Islet precursor cell (in vitro differentiated cells): ENCODE results near the gene LPCAT1.
A peak's percentile ranks its signal among the peaks of the same experiment; 100 is the strongest.

Experiments used
- DNase-seq: peaks from one replicate; pipeline ENCODE4 v3.0.0-alpha.2; 2018

Gene LPCAT1

DNA sequence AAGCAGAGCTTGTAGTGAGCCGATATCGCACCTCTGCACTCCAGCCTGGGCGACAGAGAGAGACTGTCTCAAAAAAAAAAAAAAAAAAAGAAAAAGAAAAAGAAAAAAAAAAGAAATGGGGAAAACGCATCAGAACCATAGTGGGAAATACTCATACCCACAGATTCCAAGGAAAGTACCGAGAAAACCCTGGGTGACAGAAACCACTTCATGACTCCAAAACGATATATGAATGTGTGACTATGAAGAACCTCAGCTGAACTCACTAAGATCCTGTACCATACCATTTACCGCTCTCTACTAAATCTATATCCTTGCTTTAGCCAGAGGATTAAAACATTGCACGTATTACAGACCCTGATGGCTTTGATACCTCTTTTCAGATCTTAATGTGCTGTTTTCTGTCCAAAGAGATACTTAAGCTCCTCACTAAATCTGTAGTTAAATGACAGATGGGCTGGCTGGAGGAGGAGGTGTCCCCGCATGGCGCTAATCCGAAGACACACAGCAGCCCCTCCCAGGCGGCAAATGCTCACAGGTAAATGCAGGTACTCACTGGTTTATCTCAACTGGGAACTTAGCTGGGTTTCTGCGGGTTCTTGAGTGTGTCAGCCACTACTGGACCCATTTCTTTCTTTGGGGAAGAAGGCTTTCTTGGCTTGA, 2.8 kb downstream of the LPCAT1 start:
- DNase-seq: peak; percentile 36

GRCh38 chr5:1519631-1520210, 4.0 kb downstream of the LPCAT1 start:
- peak; percentile 40 for DNase-seq

DNA sequence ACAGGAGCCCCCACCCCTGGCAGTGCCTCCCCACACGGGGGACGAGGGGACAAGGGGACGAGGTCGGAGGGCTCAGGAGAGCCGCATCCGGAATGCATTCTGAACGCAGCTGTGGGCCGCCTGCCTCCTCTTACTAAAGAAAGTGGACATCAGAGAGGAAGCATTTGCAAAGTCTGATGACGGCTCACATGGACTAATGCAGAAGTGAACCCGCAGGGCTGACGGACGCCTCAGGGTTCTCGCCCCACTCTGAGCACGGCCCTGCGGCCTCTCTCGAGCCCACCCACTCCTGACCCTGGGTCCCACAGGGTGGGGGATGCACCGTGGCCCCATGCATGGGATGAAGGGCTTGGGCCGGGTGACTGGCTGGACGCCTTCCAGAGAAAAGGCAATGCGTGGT, 5.9 kb downstream of the LPCAT1 start:
- peak; percentile 45 for DNase-seq

DNA sequence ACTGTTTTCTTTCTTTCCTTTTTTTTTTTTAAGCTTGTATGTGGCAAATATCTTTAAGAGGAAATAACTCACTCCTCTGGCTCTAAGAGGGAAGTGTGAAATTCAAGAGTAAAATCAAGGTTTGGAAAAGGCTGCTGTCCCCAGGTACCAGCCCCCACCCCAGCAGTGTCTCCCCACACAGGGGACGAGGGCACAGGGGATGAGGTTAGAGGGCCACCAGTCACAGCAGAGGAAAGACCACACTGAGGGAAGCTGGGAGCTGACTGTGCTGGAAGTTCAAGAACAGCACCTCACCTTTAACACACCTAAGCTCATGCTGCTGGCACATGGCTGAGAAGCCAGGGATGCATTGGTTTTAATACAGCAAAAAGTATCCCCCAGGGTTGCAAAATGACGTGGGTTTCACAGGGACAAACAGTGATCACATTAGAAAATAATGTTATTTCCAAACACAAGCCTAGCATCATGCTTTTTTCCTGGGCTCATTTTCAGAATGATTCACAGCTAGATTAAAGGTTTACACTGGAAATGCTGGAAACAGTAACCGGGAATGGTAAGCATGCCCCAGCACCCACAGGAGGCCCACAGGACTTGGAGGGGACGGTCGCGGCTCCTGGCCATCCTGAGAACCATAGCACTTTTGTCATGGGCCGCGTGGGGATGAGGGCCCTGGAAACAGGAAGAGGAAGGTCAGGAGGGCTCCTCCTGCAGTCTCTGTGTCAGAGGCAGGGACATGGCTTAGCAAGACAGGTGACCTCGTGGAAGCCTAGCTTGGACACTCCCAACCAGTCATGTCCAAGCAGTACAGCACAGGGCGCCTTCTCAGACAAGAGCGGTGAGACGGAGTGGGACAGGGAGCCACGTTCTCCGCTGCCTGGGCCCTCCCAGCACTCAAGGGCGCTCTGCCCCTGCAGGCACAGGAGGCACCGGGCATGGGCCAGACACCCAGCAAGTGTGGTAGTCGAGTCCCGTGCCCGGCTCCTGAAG, 6.9 kb downstream of the LPCAT1 start:
- DNase-seq: peak; percentile 69

DNA sequence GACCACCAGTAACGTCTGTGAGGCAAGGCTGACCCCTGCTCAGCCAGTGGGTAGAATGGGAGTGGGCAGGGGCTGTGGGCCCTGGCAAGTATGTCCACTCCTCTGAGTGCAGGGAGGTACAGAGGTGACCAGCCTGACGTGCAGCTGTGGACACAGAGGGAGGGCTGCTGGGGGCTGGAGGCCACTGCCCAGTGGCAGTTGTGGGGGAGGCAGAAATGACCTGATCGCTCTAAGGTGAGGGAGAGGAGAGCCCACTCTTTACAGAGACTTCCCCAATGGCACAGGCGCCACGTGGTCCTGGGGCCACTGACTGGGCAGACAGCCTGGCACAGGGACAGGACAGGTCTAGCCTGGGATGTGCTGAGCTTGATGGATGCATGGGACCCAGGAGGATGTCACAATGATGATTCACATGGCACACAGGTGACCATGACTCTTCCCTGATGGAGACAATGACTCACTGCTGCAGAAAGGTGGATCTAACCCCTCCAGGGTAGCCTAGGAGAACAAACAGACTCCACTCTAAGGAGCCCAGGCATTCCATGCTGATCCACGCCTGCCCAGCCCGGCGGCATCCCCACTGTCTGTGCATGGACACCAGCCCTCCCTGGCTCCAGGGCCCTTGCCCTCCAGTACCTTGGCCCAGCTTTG, 7.7 kb downstream of the LPCAT1 start:
- peak; percentile 96 for DNase-seq

GRCh38 chr5:1515311-1515920, 8.3 kb downstream of the LPCAT1 start:
- DNase-seq: peak; percentile 72

DNA sequence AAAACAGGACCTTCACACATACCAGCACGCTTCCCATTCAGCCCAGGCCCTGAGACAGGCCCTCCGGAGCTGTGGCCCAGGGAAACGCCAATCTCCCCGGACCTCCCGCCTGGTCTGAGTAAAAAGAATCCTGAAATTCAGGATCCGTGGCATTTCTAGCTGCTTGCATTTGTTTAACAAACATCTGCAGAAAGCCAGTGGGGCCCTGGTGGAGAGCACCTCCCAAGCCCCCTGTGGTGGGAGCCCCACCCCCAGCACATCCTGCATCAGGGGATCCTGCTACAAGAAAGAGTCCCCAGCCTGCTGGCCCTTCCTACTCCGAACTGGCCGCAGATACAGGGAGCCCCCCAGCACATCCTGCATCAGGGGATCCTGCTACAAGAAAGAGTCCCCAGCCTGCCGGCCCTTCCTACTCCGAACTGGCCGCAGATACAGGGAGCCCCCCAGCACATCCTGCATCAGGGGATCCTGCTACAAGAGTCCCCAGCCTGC, 8.9 kb downstream of the LPCAT1 start:
- DNase-seq: peak; percentile 93

DNA sequence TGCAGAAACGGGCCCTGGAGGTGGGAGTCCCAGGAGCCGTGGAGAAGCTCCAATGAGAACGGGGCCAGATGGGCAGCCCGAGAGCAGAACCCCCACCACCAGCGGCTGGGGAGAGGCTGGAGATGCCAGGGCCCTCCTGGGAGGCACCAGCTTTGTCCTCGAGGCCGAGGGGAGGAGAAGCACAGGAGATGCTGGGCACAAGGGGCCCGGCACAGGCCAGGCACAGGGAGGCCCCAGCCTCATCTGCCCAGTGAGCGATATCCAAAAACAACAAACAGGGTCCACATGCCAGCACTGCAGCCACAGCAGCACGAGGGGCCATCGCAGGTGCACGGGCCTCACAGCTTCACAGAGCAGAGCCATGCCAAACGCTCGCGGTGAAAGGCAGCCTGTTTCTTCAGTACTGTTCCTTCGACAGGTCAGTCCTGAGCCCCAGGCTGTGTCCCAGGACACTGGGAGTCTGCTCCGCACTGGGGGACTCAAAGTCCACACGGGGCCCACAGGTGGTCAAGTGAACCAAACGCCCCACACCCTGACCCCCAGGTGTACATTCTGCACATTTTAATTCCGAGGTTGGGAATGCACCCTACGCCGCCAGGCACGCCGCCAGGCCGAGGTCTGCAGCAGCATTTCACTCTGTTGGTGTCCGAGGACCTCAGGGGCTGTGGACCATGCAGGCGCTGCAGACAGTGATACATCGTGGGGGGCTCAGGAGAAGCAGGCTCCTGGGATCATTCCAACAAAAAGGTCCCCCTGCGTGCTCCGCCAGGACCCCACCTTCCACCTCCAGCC, 9.5 kb downstream of the LPCAT1 start:
- no peak for DNase-seq

- DNase-seq: no peak
These were observed 10.3 kb downstream of the LPCAT1 start for GRCh38 chr5:1513326-1514026.

- DNase-seq: peak; percentile 37
These were observed 11.0 kb downstream of the LPCAT1 start for GRCh38 chr5:1512541-1513291.

DNA sequence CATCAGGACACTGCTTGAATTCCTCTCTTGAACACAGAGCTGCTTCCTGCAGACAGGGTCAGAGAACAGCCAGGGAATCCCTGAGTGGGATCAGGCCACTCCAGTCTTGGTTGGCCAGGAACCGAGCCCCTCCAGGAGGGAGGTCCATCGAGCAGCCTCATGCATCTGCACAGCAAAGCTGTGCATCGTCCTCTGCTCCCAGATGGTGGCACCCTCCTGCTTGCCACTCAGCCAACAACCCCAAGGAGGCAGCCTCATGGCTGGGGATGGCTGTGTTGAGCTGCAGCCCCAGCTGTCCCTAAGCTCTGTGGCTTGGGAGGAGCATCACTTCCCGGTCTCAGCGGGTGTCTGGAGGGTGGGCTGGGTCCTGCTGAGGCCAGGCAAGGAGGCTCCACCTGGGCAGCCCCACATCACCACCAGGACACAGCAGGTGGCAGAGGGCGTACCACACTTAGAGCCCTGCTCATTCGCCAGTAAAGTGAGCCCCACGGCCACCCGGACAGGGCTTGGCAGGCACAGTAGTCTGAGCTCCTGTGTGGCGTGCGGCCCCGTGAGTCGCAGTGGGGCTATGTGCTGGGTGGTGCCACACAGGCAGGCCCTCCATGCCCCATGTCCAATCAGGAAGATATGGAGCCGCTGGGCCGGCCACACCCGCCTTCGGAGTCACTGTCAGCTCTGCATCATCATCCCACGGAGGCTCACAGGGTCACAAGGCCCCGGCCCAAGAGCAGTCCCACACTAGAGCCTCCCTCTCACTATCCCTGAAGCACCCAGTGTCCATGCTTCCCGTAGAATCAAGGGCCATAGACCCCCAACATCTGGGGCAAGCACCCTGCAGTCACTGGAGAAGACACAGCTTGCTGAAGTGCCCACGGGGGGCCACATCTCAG, 11.9 kb downstream of the LPCAT1 start:
- DNase-seq: peak; percentile 58

DNA sequence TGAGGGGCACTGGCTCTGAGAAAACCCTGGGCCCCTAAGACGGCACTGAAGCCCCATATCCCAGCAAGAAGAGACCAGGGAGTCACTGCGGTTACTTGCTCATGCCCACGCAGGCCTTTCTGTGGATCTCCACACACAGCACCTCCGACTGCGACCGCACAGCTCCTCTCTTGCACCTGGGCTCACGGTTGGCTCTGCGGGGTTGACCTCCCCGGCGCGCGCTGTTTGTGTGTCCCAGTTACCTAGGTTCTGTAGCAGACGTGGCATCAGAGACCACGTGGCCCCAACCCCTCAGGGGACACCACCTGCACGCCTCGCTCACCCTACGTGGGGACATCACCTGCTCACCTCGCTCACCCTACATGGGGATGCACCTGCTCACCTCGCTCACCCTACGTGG, 12.7 kb downstream of the LPCAT1 start:
- no peak for DNase-seq

GRCh38 chr5:1510631-1511030, 13.1 kb downstream of the LPCAT1 start:
- peak; percentile 41 for DNase-seq

DNA sequence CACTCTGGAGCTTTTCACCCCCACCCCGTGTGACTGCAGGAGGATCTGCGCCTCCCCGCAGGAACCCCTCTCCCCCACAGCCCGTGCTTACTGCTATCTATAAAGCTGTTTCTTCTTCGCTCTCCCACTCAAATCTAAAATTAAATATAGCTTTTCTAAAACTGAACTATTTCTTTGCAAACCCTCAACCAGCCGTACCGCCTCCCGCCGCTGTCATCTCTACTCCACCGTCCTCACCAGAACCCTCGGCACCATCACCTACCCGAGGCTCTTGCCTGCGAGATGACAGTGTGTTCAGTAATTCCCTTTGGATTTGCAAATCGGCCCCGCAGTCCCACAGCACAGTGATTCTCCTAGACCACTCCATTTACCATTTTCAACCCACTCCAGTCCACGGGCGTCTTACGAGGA, 13.6 kb downstream of the LPCAT1 start:
- peak; percentile 30 for DNase-seq

- peak; percentile 46 for DNase-seq
These were observed 14.2 kb downstream of the LPCAT1 start for GRCh38 chr5:1509346-1510085.

- DNase-seq: peak; percentile 35
These were observed 15.0 kb downstream of the LPCAT1 start for GRCh38 chr5:1508659-1509290.

DNA sequence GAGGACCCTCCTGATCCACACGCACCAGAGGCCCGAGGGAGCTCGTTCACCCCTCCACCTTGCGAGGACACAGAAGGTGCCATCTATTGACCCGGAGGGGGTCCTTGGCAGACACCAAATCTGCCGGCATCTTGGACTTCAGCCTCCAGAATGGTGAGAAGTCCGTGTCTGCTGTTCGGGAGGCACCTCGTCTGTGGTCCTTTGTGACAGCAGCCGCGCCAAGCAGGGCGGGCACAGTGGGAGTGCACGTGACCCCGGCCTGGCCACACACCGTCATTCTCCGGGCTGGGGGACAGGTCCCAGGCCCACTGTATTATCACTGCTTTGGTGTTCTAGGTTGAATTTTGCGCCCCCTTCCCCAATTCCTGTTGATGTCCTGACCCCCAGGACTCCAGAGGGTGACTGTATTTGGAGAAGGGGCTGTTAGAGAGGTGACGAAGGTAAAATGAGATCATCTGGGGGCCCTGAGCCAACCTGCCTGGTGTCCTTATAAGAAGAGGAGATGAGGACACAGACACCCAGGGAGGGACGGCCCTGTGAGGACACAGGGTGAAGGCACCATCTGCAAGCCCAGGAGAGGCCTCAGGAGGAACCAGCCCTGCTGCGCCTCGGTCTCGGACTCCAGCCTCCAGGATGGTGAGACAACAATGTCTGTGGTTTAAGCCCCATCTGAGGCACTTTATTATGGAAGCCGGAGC, 15.7 kb downstream of the LPCAT1 start:
- DNase-seq: peak; percentile 33
